HEK293T (cell line): Measurements from ENCODE around the gene RBBP9.
"Not testable (repeated sequence)": the region's sequence is repeated elsewhere in the genome, so short reads cannot be mapped to it uniquely, and the experiment has no call there.

Experiments
- CTCF ChIA-PET: fragments of 350-600 bp; formaldehyde crosslinking; extraction: SDS; loops from one replicate; lab custom pipeline; 2021; ENCODE audit warnings: antibody characterized with exemption, inconsistent platforms; lab: Yijun Ruan, JAX
- POLR2A ChIA-PET: fragments of 350-600 bp; formaldehyde crosslinking; extraction: SDS; loops from one replicate; lab custom pipeline; 2020; ENCODE audit warnings: antibody characterized with exemption, inconsistent platforms; lab: Yijun Ruan, JAX
- DNase-seq: peaks from one replicate; pipeline ENCODE4 v3.0.0; 2012; ENCODE audit warnings: mixed read lengths; ENCODE audit errors: extremely low spot score
- ARNT ChIP-seq: fragments of 450-650 bp; IDR thresholded peaks from 2 replicates; pipeline ENCODE4 v1.6.1; 2017; ENCODE audit warnings: mild to moderate bottlenecking
- BHLHE40 ChIP-seq: fragments of 450-650 bp; IDR thresholded peaks from 2 replicates; pipeline ENCODE4 v1.6.1; 2016; ENCODE audit warnings: mild to moderate bottlenecking, moderate library complexity, borderline replicate concordance
- CTBP1 ChIP-seq: fragments of 450-650 bp; IDR thresholded peaks from 2 replicates; pipeline ENCODE4 v1.6.1; 2016; ENCODE audit warnings: borderline replicate concordance
- ELF4 ChIP-seq: fragments of 450-650 bp; IDR thresholded peaks from 2 replicates; pipeline ENCODE4 v1.6.1; 2017; ENCODE audit warnings: antibody characterized with exemption
- FOXA1 ChIP-seq: fragments of 450-650 bp; IDR thresholded peaks from 2 replicates; pipeline ENCODE4 v1.6.1; 2016; ENCODE audit warnings: mild to moderate bottlenecking
- FOXK2 ChIP-seq: fragments of 450-650 bp; IDR thresholded peaks from 2 replicates; pipeline ENCODE4 v1.6.1; 2016; ENCODE audit warnings: mild to moderate bottlenecking
- FOXM1 ChIP-seq: fragments of 450-650 bp; IDR thresholded peaks from 2 replicates; pipeline ENCODE4 v1.6.1; 2017; ENCODE audit warnings: mild to moderate bottlenecking, borderline replicate concordance
- HDGF ChIP-seq: fragments of 450-650 bp; IDR thresholded peaks from 2 replicates; pipeline ENCODE4 v1.6.1; 2017; ENCODE audit warnings: antibody characterized with exemption, borderline replicate concordance
- L3MBTL2 ChIP-seq: fragments of 450-650 bp; conservative IDR thresholded peaks from 2 replicates; pipeline ENCODE4 v1.6.1; 2016; ENCODE audit warnings: mild to moderate bottlenecking
- LEF1 ChIP-seq: fragments of 450-650 bp; IDR thresholded peaks from 2 replicates; pipeline ENCODE4 v1.6.1; 2017; ENCODE audit warnings: mild to moderate bottlenecking, borderline replicate concordance
- NFRKB ChIP-seq: fragments of 450-650 bp; IDR thresholded peaks from 2 replicates; pipeline ENCODE4 v1.6.1; 2016; ENCODE audit warnings: mild to moderate bottlenecking, moderate library complexity
- SP1 ChIP-seq: fragments of 450-650 bp; IDR thresholded peaks from 2 replicates; pipeline ENCODE4 v1.6.1; 2017
- SUZ12 ChIP-seq: fragments of 450-650 bp; IDR thresholded peaks from 2 replicates; pipeline ENCODE4 v1.6.1; 2016; ENCODE audit warnings: mild to moderate bottlenecking
- TARDBP ChIP-seq: fragments of 450-650 bp; IDR thresholded peaks from 2 replicates; pipeline ENCODE4 v1.6.1; 2016
- ZNF384 ChIP-seq: fragments of 450-650 bp; IDR thresholded peaks from 2 replicates; pipeline ENCODE4 v1.6.1; 2016
- TF ChIP-seq, protein P1 (sequence below): fragments of 450-650 bp; IDR thresholded peaks from 2 replicates; pipeline ENCODE4 v1.6.1; 2016

Gene RBBP9

GRCh38 chr20:18506744-18507143 lies 9.7 kb upstream of the RBBP9 start:
- no peak for TF ChIP-seq FOXA1
- TF ChIP-seq SUZ12, result no peak
- TF ChIP-seq FOXK2, result no peak
- no peak for TF ChIP-seq ELF4
- TF ChIP-seq NFRKB, result no peak
- no peak for TF ChIP-seq BHLHE40
- no peak for TF ChIP-seq ARNT
- no peak for TF ChIP-seq ZNF384
- TF ChIP-seq L3MBTL2, result no peak
- TF ChIP-seq LEF1, result no peak
- TF ChIP-seq HDGF, result no peak
- CTCF ChIA-PET, result interaction anchor here (1.2 kb wide), 1 partner anchor 10 kb away, joined by 6 read pairs; the partner anchor contains the start of gene RBBP9
- DNase-seq, result no peak
- POLR2A ChIA-PET, result interaction anchor here (0.9 to 3.2 kb wide), 20 partner anchors 9 to 976 kb away, joined by 3 to 113 read pairs (median 6); partner anchors contain the start of genes BFSP1, DZANK1, POLR3F and RBBP9

DNA sequence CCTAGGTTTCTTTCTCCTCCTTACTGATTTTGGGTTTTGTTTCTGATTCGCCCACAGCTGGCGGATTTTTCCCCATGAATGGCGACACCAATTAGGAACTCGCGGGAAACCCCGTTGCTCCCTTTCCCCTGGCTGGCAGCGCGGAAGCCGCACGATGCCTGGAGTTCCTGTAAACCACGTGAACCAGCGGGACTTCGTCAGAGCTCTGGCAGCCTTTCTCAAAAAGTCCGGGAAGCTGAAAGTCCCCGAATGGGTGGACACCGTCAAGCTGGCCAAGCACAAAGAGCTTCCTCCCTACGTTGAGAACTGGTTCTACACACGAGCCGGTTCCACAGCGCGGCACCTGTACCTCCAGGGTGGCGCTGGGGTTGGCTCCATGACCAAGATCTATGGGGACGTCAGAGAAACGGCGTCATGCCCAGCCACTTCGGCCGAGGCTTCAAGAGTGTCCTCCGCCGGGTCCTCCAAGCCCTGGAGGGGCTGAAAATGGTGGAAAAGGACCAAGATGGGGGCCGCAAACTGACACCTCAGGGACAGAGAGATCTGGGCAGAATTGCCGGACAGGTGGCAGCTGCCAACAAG lies 7.5 kb upstream of the RBBP9 start:
- TF ChIP-seq NFRKB (no peak), LEF1 (no peak), CTBP1 (no peak), L3MBTL2 (no peak), SP1 (no peak), ARNT (no peak), BHLHE40 (no peak), FOXK2 (no peak), ELF4 (no peak), ZNF384 (no peak), SUZ12 (no peak), TARDBP (no peak), HDGF (no peak), FOXA1 (no peak), FOXM1 (no peak)
- TF ChIP-seq, protein P1, sequence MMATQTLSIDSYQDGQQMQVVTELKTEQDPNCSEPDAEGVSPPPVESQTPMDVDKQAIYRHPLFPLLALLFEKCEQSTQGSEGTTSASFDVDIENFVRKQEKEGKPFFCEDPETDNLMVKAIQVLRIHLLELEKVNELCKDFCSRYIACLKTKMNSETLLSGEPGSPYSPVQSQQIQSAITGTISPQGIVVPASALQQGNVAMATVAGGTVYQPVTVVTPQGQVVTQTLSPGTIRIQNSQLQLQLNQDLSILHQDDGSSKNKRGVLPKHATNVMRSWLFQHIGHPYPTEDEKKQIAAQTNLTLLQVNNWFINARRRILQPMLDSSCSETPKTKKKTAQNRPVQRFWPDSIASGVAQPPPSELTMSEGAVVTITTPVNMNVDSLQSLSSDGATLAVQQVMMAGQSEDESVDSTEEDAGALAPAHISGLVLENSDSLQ, result no peak
- ChIA-PET CTCF (no interaction called here), POLR2A (interaction anchor here (1.0 kb wide), 1 partner anchor 8 kb away, joined by 5 read pairs; the partner anchor contains the start of gene RBBP9)
- DNase-seq, result no peak

DNA sequence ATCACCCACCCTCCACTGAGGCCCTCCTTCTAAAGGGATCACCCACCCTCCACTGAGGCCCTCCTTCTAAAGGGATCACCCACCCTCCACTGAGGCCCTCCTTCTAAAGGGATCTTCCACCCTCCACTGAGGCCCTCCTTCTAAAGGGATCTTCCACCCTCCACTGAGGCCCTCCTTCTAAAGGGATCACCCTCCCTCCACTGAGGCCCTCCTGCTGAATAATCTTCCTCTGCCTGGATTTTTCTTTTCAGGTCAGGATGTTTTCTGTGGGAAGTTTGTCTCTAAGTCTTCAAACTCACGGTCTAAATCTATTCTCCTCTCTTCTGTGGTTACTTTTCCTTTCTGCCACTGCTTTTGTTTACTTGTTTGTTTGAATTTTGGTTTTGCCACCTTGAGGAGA lies 4.6 kb upstream of the RBBP9 start:
- DNase-seq, CTCF ChIA-PET, POLR2A ChIA-PET: not testable (repeated sequence)

GRCh38 chr20:18497603-18498002 lies 578 bp upstream of the RBBP9 start:
- no peak for TF ChIP-seq ZNF384
- TF ChIP-seq SP1, result no peak
- TF ChIP-seq ARNT, result no peak
- TF ChIP-seq ELF4, result no peak
- TF ChIP-seq, protein P1, result no peak
- no peak for TF ChIP-seq LEF1
- TF ChIP-seq BHLHE40, result no peak
- TF ChIP-seq SUZ12, result no peak
- no peak for TF ChIP-seq TARDBP
- TF ChIP-seq NFRKB, result no peak
- no peak for TF ChIP-seq L3MBTL2
- TF ChIP-seq FOXK2, result no peak
- no peak for TF ChIP-seq HDGF
- no peak for TF ChIP-seq FOXA1
- no peak for TF ChIP-seq CTBP1
- ChIA-PET CTCF (interaction anchor here (0.6 to 1.5 kb wide), 2 partner anchors 9 to 955 kb away, joined by 3 to 6 read pairs; no protein-coding TSS in a partner anchor), POLR2A (interaction anchor here (0.8 to 4.5 kb wide), 8 partner anchors 10 to 97 kb away, joined by 3 to 113 read pairs (median 4); partner anchors contain the start of genes DZANK1, POLR3F, SEC23B and SMIM26)
- no peak for DNase-seq

GRCh38 chr20:18496042-18496441 lies 983 bp downstream of the RBBP9 start:
- POLR2A ChIA-PET, result interaction anchor here (1.3 to 4.5 kb wide), 4 partner anchors 9 to 82 kb away, joined by 4 to 113 read pairs (median 14); partner anchors contain the start of genes DZANK1, POLR3F and SEC23B
- CTCF ChIA-PET, result no interaction called here
- DNase-seq, result peak; percentile 11
- TF ChIP-seq TARDBP (no peak), HDGF (no peak), BHLHE40 (no peak), L3MBTL2 (no peak), ARNT (no peak), FOXK2 (no peak), NFRKB (no peak), FOXA1 (no peak)

DNA sequence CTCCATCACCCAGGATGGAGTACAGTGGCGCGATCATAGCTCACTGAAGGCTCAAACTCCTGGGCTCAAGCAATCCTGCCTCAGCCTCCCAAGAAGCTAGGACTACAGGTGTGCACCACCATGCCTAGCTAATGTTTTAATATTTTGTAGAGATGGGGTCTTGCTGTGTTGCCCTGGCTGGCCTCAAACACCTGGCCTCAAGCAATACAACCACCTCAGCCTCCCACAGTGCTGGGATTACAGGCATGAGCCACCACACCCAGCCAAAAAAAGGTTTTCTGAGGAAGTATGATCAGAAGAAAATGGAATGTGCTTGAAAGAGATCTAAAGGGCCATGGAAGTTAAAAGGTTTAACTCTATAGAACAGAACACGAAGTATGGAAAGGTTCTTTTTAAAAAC lies 8.7 kb downstream of the RBBP9 start:
- TF ChIP-seq FOXA1 (no peak), ZNF384 (no peak), FOXK2 (no peak), BHLHE40 (no peak), SUZ12 (no peak), ELF4 (no peak), L3MBTL2 (no peak), ARNT (no peak), FOXM1 (no peak), LEF1 (no peak), CTBP1 (no peak), NFRKB (no peak), HDGF (no peak), SP1 (no peak), TARDBP (no peak)
- TF ChIP-seq, protein P1, result no peak
- ChIA-PET POLR2A (interaction anchor here (1.3 kb wide), 1 partner anchor 19 kb away, joined by 3 read pairs; the partner anchor contains the start of gene SEC23B), CTCF (interaction anchor here (0.6 kb wide), 1 partner anchor 28 kb away, joined by 4 read pairs; no protein-coding TSS in a partner anchor)
- no peak for DNase-seq
